GM19043 (cell line): ENCODE measurements around the gene GNLY.
"Not testable (repeated sequence)": the region's sequence is repeated elsewhere in the genome, so short reads cannot be mapped to it uniquely, and the experiment has no call there.

Experiments
- ATAC-seq: cut with Tn5 transposase; IDR thresholded peaks from one replicate; pipeline ENCODE4 v1.9.1; 2021; ENCODE audit warnings: low read depth; ENCODE audit not compliant: unreplicated experiment

GNLY gene

DNA sequence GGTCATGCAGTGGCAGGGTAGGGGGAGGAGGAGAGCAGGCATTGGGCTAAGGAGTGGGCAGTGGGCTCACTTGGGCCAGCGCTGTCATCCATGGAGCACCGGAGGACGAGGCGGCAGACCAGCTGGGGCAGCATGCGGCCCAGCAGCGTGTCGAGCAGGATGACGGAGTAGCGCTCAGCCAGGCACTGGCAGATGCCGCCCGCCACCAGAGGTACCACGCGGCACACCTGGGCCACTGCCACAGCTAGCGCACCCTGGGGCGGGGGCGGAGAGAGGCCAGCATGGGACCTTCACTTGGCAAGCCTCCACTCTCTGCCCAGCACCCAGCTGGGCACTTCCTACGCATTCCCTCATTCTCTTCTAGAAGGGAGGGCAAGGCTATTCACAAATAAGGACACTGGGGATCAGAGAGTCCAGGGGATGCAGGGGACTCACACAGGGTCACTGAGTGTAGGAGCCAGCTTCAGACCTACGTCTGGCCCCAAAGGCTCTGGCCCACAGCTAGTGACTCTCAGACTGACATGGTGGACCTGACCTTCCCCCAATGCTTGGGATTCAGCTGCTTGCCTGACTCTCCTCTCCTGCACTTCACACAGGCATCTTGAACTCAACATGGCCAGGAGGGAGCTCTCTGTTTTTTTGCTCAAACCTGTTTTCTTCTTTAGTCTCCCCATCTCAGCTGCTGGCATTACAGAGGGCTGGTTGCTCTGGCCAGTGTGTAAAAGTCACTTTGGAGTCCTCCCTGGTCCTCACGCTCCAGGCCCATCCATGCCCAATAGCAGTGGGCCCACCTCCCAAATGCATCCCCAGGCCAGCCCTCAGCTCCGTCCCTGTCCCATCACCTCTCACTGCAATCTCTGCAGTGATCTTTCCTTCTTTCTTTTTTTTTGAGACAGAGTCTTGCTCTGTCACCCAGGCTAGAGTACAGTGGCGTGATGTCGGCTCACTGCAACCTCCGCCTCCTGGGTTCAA lies 30.3 kb upstream of the GNLY start:
- ATAC-seq, result no peak

- ATAC-seq, result no peak
These were observed 28.8 kb upstream of the GNLY start for GRCh38 chr2:85665264-85665937.

GRCh38 chr2:85666016-85666415 lies 28.1 kb upstream of the GNLY start:
- no peak for ATAC-seq

GRCh38 chr2:85666435-85667316 lies 27.5 kb upstream of the GNLY start:
- no peak for ATAC-seq

DNA sequence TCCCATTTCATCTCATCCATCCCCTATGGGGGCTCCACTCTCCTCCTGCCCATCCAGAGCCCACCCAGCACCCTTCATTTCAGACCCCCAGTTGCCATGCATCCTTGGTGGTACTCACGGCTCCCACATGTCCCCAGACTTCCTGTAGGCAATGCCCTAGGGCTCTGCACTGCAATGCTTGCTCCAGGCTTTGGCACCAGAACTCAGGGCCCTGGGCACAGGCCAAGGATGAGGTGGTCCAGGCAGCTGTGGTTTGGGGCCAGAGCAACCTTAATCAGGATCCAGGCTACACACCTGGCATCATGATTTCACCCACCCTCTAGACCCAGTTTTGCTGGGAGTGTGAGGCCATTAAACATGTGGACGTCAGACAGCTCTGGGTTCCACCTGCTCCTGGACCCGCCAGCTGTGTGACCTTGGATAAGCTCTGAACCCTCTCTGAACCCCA lies 26.6 kb upstream of the GNLY start:
- ATAC-seq, result no peak

DNA sequence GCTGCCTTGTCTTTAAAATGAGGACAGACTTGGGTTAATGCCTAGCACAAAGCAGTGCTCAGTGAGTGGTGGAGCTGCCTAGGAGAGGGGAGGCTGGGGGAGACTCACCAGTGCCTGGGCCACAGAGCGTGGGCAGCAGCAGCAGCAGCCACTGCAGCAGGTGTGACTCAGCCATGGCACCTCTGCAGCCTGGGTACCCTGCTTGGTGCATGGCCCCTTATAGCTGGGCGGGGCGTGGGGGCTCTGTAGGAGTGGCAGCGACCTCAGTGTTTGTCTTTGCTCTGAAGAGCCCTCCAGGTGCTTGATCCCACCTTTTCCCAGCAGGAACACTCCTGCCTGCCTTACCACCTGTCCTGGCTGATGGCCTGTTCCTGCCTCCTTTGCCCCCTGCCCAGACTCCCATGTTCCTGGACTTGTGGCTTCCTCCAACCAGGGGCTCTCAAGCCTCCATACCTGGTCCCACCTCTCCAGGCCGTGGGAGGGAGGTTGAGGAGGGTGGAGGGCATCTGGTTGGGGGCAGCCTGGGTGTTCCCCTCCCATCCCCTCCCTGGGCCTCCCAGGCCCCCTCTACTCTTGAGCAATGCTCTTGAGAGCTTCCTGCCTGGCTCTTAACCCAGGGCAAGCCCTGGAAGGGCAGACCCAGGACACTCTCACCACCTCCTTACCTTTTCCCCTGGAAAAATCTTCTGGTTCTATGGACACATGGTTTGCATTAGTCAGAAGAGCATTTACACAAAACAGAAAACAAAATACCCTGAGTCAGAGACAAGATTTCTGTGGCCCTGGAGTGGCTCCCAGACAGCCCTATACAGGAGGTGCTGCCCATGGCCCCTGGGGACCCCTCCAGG lies 25.9 kb upstream of the GNLY start, which contains the start of gene SFTPB:
Gene SFTPB, minus strand, starts transcription at position 191 of the 848 bp plus-strand sequence. Its CDS starts 16 bp downstream, at position 175.
- ATAC-seq, result no peak

DNA sequence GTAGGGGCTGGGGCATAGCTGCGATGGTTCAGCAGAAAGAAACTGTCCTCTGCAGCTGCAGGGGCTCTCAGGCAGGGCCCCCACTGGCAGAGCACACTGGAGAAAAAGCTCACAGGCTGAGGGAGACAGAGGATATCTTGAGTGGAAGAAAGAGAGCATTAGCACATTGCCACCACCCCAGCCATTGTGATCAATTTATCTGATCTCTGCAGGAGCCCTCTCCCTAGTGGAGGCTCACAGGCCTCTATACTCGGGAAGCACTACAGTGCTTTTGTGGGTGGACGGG lies 25.4 kb upstream of the GNLY start:
- no peak for ATAC-seq

DNA sequence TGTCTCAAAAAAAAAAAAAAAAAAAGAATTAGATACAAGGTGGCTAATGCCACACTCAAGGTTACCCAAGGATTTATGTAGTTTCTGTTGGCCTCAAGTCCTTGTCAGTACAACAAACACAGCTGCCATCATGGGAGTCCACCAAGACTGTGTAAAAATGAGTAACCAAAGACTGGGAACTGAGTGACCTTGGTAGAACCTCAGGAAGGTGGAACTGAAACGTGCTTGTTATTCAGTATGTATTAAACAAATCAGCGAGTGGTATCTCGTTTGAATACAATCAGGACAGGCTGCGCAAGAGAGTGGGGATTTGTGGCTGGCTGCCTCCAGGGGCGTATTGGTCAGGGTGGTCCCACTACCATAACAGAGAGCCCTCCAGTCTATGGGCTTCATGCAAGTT lies 24.6 kb upstream of the GNLY start:
- ATAC-seq, result peak; percentile 90

DNA sequence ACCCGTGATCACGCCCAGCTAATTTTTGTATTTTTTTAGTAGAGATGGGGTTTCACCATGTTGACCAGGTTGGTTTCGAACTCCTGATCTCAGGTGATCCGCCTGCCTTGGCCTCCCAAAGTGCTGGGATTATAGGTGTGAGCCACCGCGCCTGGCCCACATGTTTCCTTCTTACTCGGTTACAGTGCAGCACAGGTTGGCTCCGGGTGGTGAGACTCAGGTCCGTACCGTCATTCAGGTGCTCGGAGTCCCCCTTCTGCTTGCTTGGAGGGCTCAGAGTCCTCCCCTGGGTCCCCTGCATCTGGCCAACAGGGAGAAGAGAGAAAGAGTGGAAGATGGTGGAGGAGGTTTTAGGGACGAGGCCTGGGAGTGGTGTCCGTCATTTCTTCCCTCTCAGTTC lies 23.7 kb upstream of the GNLY start:
- not testable (repeated sequence) for ATAC-seq

GRCh38 chr2:85672456-85672855 lies 21.7 kb upstream of the GNLY start:
- ATAC-seq, result no peak

- ATAC-seq, result no peak
These were observed 20.3 kb upstream of the GNLY start for GRCh38 chr2:85673716-85674375.

DNA sequence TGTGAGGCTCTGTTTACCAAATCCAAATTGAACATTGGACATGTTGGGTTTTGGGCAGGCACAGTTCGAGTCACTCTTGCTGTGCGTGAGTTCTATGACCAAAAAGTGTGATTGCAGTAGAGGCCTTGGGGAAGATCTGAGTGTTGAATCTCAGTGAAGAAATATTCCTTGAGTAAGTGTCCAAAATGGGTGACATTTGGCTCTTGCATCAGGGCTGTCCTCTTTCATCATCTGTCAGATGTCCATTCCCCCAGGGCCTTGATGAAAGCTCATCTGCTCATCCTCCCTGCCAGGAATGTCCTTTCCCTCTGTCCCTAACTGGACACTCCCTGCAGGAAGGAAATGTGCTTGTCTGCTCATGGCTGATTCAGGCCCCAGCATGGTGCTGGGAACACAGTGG lies 19.7 kb upstream of the GNLY start:
- ATAC-seq, result no peak

DNA sequence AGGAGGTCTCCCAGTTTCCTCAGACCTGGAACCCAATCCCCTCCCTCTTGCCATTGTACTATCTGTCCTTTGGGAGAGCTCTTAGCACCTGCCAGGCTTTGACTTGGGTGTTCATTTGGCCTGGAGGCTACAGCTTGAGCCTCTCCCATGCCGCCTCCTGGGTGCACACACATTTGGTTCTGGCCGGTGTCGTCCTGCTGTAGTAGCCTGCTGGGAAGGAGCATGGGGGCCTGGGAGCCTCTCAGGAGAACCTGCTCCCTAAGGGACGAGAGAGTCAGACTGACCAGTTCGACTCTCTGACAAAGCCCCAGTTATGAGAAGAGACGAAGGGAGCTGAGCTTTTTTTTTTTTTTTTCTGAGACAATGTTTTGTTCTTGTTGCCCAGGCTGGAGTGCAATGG lies 18.7 kb upstream of the GNLY start:
- ATAC-seq, result no peak

- no peak for ATAC-seq
These were observed 18.2 kb upstream of the GNLY start for GRCh38 chr2:85675866-85676548.

DNA sequence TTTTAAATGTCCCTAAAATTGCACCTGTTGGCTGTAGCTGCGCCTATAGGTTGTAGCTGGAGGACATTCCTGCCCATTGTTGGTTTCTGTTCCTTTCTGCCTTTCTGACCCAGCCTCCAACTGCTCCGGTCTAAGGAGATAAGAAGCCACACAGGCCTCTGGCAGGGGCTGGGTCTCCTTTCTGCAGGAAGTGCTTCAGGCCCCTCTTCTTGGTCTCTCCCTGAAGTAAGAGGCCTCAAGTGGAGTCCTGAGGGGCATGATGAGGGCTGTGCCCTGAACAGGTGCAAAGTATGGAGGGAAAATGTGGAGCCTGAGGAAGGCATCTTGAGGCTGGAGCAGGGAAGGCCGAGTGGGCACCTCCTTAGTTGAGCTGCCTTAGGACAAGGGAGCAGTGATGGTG lies 15.8 kb upstream of the GNLY start:
- no peak for ATAC-seq

- ATAC-seq, result no peak
These were observed 15.1 kb upstream of the GNLY start for GRCh38 chr2:85678794-85679672.

DNA sequence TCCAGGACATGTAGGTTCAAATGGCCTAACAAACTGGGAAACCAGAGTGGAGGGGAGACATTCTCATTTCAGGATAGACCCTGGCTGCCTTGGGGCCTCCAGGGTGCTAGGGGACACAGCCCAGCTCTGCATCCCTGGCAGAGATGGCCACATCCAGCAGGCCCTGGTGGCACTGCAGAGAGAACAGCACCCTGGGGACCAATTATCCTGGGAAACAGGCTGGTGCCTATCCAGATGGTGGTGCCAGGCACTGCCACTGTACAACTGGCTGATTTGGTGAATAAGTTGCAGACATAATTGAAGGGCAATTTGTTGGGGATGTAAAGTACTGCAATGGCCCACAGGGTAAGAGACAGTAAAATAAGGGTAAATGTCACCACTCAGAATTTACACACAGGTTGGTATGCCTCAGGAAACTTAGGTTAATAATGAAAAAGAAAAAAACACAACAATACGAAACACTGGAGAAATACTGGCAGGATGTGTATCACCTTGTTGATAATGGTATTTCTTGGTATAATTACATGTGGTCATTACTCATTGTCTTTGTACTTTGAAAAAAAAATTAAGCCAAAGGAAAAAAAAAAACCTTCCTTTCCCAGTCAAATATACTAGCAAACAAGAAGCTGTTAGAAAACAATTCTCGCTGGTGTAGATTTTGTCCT lies 13.3 kb upstream of the GNLY start:
- no peak for ATAC-seq
